ENCODE data around the gene SCML1. TPM values are rescaled to one million over a fixed set of nuclear protein-coding genes. Genes with fewer than 3 reads are reported as not detected.

SCML1 gene
- total and polyA plus RNA-seq, 2 donors (not counting 1 experiment from before 2014, with no cell fraction given) = 11.4 to 22.7 TPM

DNA sequence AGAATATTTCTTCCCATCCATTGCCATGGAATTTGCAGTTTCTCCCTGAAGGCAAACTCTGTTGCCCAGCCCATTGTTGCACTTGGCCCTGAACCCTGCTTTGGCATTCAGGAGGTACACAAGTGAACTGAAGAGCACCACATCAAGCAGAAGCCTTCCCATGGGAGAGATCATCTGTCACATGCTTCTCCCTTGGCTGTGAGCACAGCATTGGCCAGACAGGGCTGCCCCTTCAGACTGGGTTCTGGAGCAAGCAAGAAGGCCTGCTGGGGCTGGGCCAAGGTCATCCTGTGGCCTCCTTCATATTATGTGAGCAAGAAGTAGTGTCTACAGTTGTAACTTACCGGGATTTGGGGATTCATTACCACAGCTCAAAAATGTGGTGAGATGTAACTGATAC is 22.7 kb downstream of the SCML1 start:
- Histone ChIP-seq H3K79me2 (ENCODE audit: control insufficient read depth, insufficient read depth, low read length) (no peaks in the 10 kb centered on the region), H3K4me3 (replicated peaks in 1 of 4; ENCODE audit: control extremely low read depth in 1 of 4, insufficient read depth in 1 of 4, low read depth in 3 of 4, low read length in 4 of 4) (no peak overlapping the region), H3K27me3 (ENCODE audit: control insufficient read depth, insufficient read depth, low read length) (no peaks in the 10 kb centered on the region), H3K4me2 (ENCODE audit: extremely low read depth, insufficient read depth, low read length) (no peak overlapping the region), H3K4me1 (ENCODE audit: control insufficient read depth, extremely low read depth, insufficient read depth, low read length) (no peaks in the 10 kb centered on the region), H3K9me3 (ENCODE audit: control insufficient read depth, insufficient read depth, low read depth, low read length) (no peaks in the 10 kb centered on the region), H3K36me3 (ENCODE audit: control insufficient read depth, insufficient read depth, low read length) (no peaks in the 10 kb centered on the region), H3K27ac (ENCODE audit: insufficient read depth, low read length) (no peak overlapping the region), H3K9ac (ENCODE audit: insufficient read depth, low read length) (no peak overlapping the region), H4K20me1 (ENCODE audit: control insufficient read depth, extremely low read depth, insufficient read depth, low read length) (no peaks in the 10 kb centered on the region), H2AFZ (ENCODE audit: low read length) (no peak overlapping the region)
- TF ChIP-seq EZH2 (IDR thresholded peaks at IDR 0.05; ENCODE audit: low read length, missing control alignments) = no peak
- no peak for DNase-seq (ENCODE audit: low read depth in 2 of 2)

GRCh38 chrX:17767734-17768133 is 30.4 kb downstream of the SCML1 start:
- Histone ChIP-seq H3K36me3 (ENCODE audit: control insufficient read depth, insufficient read depth, low read length) (no peaks in the 10 kb centered on the region), H3K4me2 (ENCODE audit: extremely low read depth, insufficient read depth, low read length) (no peak overlapping the region), H3K27ac (ENCODE audit: insufficient read depth, low read length) (no peak overlapping the region), H3K79me2 (ENCODE audit: control insufficient read depth, insufficient read depth, low read length) (no peaks in the 10 kb centered on the region), H3K4me1 (ENCODE audit: control insufficient read depth, extremely low read depth, insufficient read depth, low read length) (no peaks in the 10 kb centered on the region), H3K27me3 (ENCODE audit: control insufficient read depth, insufficient read depth, low read length) (peaks cover 4% of the 10 kb centered on the region), H3K9ac (ENCODE audit: insufficient read depth, low read length) (no peak overlapping the region), H3K4me3 (replicated peaks in 1 of 4; ENCODE audit: control extremely low read depth in 1 of 4, insufficient read depth in 1 of 4, low read depth in 3 of 4, low read length in 4 of 4) (no peak overlapping the region), H2AFZ (ENCODE audit: low read length) (no peak overlapping the region), H3K9me3 (ENCODE audit: control insufficient read depth, insufficient read depth, low read depth, low read length) (no peaks in the 10 kb centered on the region), H4K20me1 (ENCODE audit: control insufficient read depth, extremely low read depth, insufficient read depth, low read length) (no peaks in the 10 kb centered on the region)
- TF ChIP-seq EZH2 (IDR thresholded peaks at IDR 0.05; ENCODE audit: low read length, missing control alignments) (no peak), CTCF (conservative IDR thresholded peaks at IDR 0.05 in 1 of 2, IDR thresholded peaks at IDR 0.05 in 1 of 2; ENCODE audit: low read depth in 1 of 2, low read length in 2 of 2) (no peak)
- no peak for DNase-seq (ENCODE audit: low read depth in 2 of 2)

GRCh38 chrX:17768997-17769396 is 31.7 kb downstream of the SCML1 start:
- Histone ChIP-seq H3K9ac (ENCODE audit: insufficient read depth, low read length) (no peak overlapping the region), H4K20me1 (ENCODE audit: control insufficient read depth, extremely low read depth, insufficient read depth, low read length) (no peaks in the 10 kb centered on the region), H3K27me3 (ENCODE audit: control insufficient read depth, insufficient read depth, low read length) (peaks cover 11% of the 10 kb centered on the region), H3K4me3 (replicated peaks in 1 of 4; ENCODE audit: control extremely low read depth in 1 of 4, insufficient read depth in 1 of 4, low read depth in 3 of 4, low read length in 4 of 4) (no peak overlapping the region), H3K4me1 (ENCODE audit: control insufficient read depth, extremely low read depth, insufficient read depth, low read length) (no peaks in the 10 kb centered on the region), H3K79me2 (ENCODE audit: control insufficient read depth, insufficient read depth, low read length) (no peaks in the 10 kb centered on the region), H3K4me2 (ENCODE audit: extremely low read depth, insufficient read depth, low read length) (no peak overlapping the region), H3K9me3 (ENCODE audit: control insufficient read depth, insufficient read depth, low read depth, low read length) (no peaks in the 10 kb centered on the region), H3K36me3 (ENCODE audit: control insufficient read depth, insufficient read depth, low read length) (no peaks in the 10 kb centered on the region), H3K27ac (ENCODE audit: insufficient read depth, low read length) (no peak overlapping the region), H2AFZ (ENCODE audit: low read length) (no peak overlapping the region)
- TF ChIP-seq EZH2 (IDR thresholded peaks at IDR 0.05; ENCODE audit: low read length, missing control alignments) = no peak
- TF ChIP-seq CTCF (conservative IDR thresholded peaks at IDR 0.05 in 1 of 2, IDR thresholded peaks at IDR 0.05 in 1 of 2; ENCODE audit: low read depth in 1 of 2, low read length in 2 of 2) = no peak
- no peak for DNase-seq (ENCODE audit: low read depth in 2 of 2)

Measured in fibroblast of lung (primary cell).